ENCODE results near the gene WDR74.
A peak's percentile ranks its signal among the peaks of the same experiment; 100 is the strongest.
"Not testable (repeated sequence)": the region's sequence is repeated elsewhere in the genome, so short reads cannot be mapped to it uniquely, and the experiment has no call there.

The WDR74 gene

GRCh38 chr11:62839050-62839945 is at the start of gene WDR74:
WDR74 (minus strand) TSS chr11:62839590; CDS start chr11:62839570, 20 bp downstream.
- DNase-seq, result peak; percentile 81 to 93 (median 91)

DNA sequence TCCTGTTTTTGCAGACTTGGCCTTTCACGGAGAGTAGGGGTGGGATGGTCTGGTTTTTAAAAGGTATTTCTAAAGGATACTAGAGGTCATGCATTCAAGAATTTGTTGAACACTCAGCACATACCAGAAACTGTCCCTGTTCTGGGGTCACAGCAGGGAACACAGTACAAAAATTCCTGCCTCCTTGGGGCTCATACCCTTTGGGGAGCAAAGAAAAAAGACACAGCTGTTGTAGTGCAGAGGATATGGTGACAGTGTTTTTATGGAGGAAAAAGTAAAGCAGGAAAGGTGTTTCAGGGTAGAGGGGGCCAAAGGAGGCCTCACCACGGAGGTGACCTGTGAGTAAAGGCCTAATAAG is 49.7 kb upstream of the WDR74 start:
- no peak for DNase-seq

- no peak for DNase-seq
Observed at GRCh38 chr11:62888406-62888805, 49.0 kb upstream of the WDR74 start.

DNA sequence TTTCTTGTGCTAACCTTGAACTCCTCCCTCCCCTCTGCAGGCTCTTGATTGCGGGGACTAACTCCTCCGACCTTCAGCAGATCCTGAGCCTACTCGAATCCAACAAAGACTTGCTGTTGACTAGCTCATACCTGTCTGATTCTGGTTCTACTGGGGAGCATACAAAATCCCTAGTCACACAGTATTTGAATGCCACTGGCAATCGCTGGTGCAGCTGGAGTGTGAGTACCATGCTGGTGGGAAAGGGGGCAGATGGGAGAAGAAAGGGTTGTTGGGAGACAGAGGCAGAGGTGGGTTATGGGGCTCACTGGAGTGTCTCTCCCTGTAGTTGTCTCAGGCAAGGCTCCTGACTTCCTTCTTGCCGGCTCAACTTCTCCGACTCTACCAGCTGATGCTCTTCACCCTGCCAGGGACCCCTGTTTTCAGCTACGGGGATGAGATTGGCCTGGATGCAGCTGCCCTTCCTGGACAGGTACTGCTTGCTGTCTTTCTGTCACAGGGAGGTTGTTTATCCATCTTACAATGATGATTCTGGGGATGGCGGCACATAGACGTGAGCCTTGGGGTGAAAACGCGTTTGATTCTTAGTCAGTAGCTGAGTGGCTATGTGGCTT is 45.9 kb upstream of the WDR74 start:
- no peak for DNase-seq

GRCh38 chr11:62883673-62884072 is 44.3 kb upstream of the WDR74 start:
- no peak for DNase-seq

- DNase-seq, result no peak
Observed at GRCh38 chr11:62882788-62883501, 43.6 kb upstream of the WDR74 start.

DNA sequence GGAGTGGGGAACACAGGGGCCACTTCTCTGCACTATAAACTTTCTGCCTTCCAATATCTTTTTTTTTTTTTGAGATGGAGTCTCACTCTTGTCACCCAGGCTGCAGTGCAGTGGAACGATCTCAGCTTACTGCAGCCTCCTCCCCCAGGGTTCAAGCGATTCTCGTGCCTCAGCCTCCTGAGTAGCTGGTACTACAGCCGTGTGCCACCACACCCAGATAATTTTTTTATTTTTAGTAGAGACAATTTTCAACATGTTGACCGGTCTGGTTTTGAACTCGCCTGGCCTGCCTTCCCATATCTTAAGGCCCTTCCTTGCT is 43.0 kb upstream of the WDR74 start:
- no peak for DNase-seq

GRCh38 chr11:62881579-62882430 is 42.4 kb upstream of the WDR74 start:
- DNase-seq, result peak; percentile 85 to 97 (median 90)

DNA sequence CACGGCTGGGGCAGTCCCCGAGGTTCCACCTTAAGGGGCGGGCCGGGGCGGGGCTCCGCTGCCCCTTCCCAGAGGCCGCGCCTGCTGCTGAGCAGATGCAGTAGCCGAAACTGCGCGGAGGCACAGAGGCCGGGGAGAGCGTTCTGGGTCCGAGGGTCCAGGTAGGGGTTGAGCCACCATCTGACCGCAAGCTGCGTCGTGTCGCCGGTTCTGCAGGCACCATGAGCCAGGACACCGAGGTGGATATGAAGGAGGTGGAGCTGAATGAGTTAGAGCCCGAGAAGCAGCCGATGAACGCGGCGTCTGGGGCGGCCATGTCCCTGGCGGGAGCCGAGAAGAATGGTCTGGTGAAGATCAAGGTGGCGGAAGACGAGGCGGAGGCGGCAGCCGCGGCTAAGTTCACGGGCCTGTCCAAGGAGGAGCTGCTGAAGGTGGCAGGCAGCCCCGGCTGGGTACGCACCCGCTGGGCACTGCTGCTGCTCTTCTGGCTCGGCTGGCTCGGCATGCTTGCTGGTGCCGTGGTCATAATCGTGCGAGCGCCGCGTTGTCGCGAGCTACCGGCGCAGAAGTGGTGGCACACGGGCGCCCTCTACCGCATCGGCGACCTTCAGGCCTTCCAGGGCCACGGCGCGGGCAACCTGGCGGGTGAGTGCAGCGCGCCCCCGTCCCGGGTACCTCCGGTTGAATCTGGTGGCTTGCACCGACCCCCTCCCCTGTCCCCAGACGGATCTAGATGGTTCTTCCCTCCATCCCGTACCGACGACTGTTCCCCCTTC is 41.6 kb upstream of the WDR74 start, which contains the start of gene SLC3A2:
Gene SLC3A2, plus strand, starts transcription at position 94 of the 776 bp plus-strand sequence. Its CDS starts 128 bp downstream, at position 222.
- peak; percentile 78 to 97 (median 88) for DNase-seq

DNA sequence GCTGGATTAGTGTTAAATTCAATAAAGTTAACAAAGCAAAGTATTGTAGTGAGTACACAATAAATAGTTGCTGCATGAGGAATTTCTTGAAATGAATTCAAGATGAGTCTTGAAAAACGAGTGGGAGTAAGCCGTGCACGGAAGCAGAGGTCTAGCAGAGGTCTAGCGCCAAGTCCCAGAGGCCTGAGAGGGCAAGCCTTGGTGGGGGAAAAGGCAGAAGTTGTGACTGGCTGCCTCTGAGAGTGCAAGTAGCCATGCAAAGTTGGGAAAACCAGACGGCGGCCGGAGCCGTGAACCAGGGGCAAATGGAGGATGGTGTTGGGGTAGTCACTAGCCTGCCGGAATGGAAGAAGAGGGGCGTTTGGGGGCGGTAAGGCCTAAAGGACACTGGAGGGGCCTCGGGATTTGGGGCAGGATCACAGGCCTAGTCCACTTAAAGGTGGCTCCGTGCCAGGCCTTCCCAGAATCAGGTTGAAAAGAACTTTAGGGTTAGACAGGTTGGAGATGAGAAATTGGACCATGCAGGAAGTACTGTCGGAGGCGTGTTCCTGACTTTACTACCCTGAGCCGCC is 40.9 kb upstream of the WDR74 start:
- DNase-seq, result no peak

DNA sequence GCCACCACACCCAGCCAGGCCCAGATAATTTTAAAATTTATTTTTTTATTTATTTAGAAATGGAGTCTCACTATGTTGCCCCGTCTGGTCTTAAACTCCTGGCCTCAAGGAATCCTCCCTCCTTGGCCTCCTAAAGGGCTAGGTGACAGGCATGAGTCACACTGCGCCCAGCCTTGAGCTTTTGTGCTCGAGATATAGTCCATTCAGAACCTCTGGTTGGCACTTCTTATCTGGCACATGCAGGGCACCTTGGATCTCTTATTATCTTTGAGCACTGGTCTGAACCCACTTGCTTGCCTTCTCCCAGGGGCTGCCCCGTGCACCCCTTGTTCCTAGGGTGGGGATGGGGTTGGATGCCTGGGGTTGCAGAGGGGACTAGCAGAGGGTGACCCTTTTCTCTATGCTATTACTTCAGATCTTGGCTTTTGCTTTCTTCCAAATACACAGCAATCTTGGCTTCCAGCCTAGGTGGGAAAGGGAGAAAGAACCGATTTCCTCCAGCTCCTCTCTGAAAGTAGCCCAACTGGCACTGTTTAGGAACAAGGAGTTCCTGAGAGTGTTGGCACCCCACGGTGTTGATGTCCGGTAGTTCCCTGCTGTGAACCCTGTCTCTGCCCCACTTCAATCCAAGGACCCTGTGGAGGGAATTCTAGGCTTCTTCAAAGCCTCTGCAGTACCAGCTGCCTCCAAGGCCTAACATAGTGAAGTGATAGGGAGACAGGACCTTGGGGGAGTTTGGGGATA is 40.0 kb upstream of the WDR74 start:
- DNase-seq, result no peak

DNA sequence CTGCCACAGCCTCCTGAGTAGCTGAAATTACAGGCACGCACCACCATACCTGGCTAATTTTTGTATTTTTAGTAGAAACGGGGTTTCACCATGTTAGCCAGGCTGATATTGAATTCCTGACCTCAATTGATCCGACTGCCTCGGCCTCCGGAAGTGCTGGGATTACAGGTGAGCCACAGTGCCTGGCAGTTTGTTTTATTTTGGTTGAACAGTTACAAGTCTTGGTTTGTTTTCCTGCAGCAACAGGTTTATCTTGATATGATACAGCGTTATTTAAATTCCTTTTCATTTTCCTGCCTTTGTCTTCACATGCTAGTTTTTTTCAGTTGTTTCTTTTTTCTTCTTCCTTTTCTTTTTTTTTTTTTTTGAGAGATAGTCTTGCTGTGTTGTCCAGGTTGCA is 37.3 kb upstream of the WDR74 start:
- DNase-seq, result no peak

GRCh38 chr11:62875698-62876478 is 36.5 kb upstream of the WDR74 start:
- no peak for DNase-seq

DNA sequence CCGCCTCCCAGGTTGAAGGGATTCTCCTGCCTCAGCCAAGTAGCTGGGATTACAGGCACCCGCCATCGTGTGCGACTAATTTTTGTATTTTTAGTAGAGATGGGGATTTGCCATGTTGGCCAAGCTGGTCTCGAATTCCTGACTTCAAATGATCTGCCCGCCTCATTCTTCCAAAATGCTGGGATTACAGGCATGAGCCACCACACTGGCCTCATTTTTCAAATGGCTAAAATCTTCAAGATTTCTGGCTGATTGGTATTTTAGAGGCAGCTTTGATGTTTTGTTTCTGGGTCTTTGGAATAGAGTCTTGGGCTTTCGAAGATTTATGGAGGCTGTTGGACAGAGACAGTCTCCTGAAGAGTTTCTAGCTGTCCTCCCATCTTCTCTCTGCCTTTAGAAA is 35.5 kb upstream of the WDR74 start:
- DNase-seq, result no peak

DNA sequence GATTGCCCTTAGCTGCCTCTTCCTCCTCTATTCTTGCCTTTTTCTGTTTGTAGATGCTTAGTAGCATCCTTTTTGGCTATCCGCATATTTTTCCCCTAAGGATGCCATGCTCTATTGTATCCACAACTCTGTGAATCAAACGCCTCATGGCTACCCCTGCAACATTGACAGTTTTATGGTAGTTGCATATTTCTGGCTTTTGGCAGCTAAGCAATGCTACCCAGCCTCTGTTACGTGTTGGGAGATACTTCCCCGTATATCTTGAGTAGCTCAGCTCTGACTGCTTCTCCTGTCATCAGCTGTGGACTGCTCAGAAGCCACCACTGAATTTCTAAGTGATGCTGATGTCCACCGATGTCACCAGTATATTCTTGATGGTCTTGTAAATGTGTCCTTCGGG is 26.2 kb upstream of the WDR74 start:
- no peak for DNase-seq

DNA sequence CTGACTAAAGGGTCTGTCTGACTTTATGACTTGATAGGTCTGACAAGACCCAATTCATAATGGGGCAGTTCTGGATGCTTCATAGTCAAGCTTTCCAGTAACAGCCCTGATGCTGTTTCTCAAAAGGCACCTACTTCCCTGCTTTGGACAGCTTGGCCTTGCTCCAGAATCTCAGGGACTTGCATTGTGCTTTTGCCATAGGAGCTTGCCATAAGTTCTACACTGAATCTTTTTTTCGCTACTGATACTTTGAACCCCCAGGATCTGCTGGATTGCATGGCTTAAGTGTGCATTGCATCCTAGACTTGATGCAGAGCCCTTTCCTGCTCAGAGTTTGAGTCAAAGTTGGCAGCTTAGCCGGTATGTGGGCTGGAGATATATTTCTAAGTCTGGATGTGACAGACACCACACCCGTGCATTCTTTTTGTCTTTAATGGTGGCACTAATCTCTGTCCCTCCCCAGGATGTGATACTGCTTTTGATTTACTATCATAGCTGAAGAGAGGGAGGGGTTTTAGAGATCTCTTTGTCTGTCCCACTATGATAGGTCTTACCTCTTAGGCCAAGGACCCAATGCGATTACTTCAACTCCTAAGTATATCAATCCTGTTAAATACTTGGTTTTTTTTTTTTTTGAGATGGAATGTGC is 24.4 kb upstream of the WDR74 start:
- no peak for DNase-seq

GRCh38 chr11:62861564-62862192 is 22.3 kb upstream of the WDR74 start:
- not testable (repeated sequence) for DNase-seq

GRCh38 chr11:62860835-62861563 is 21.6 kb upstream of the WDR74 start:
- no peak for DNase-seq
